DOHH2 (cell line): ENCODE results near the gene RIPK4.
"Not testable (repeated sequence)": the region's sequence is repeated elsewhere in the genome, so short reads cannot be mapped to it uniquely, and the experiment has no call there.

ENCODE experiments used
- H3F3A ChIP-seq: fragments of 200-600 bp; sonication (generic), shearing (Covaris generic); 2 replicates; pipeline ENCODE4 v1.6.0; 2016; ENCODE audit warnings: antibody characterized with exemption, mild to moderate bottlenecking; ENCODE audit not compliant: control insufficient read depth, insufficient read depth
- H3K27ac ChIP-seq: fragments of 200-600 bp; sonication (generic); 2 replicates; pipeline ENCODE4 v1.5.1; 2014; ENCODE audit warnings: low read depth, mild to moderate bottlenecking, low read length, moderate library complexity
- H3K27me3 ChIP-seq: fragments of 200-600 bp; sonication (generic); 2 replicates; pipeline ENCODE4 v1.6.1; 2014; ENCODE audit warnings: mild to moderate bottlenecking, low read length, mixed read lengths; ENCODE audit not compliant: control insufficient read depth
- H3K36me3 ChIP-seq: fragments of 200-600 bp; sonication (generic); 2 replicates; pipeline ENCODE4 v1.6.1; 2014; ENCODE audit warnings: mild to moderate bottlenecking, low read length, moderate library complexity, mixed read lengths; ENCODE audit not compliant: control insufficient read depth
- H3K4me1 ChIP-seq: fragments of 200-600 bp; sonication (generic); 2 replicates; pipeline ENCODE4 v1.6.1; 2014; ENCODE audit warnings: mild to moderate bottlenecking, low read length, mixed read lengths; ENCODE audit not compliant: control insufficient read depth
- H3K4me2 ChIP-seq: fragments of 200-600 bp; sonication (generic); 2 replicates; pipeline ENCODE4 v1.6.0; 2014; ENCODE audit warnings: mild to moderate bottlenecking, low read length, moderate library complexity
- H3K4me3 ChIP-seq: fragments of 200-600 bp; sonication (generic); 2 replicates; pipeline ENCODE4 v1.5.1; 2014; ENCODE audit warnings: mild to moderate bottlenecking, low read length, mixed read lengths
- H3K79me2 ChIP-seq: fragments of 200-600 bp; sonication (generic); 2 replicates; pipeline ENCODE4 v1.6.1; 2014; ENCODE audit warnings: mild to moderate bottlenecking, low read length, mixed read lengths; ENCODE audit not compliant: control insufficient read depth
- H3K9me2 ChIP-seq: fragments of 200-600 bp; sonication (generic); replicated peaks from 2 replicates; pipeline ENCODE4 v1.6.1; 2014; ENCODE audit warnings: mild to moderate bottlenecking, low read length, mixed read lengths; ENCODE audit not compliant: control insufficient read depth
- H3K9me3 ChIP-seq: fragments of 200-600 bp; sonication (generic); 2 replicates; pipeline ENCODE4 v1.6.1; 2014; ENCODE audit warnings: antibody characterized with exemption, low read length, mixed read lengths; ENCODE audit not compliant: control insufficient read depth, insufficient read depth
- H4K20me1 ChIP-seq: fragments of 200-600 bp; sonication (generic); 2 replicates; pipeline ENCODE4 v1.6.0; 2014; ENCODE audit warnings: low read depth, mild to moderate bottlenecking, antibody characterized with exemption, low read length, moderate library complexity; ENCODE audit not compliant: control insufficient read depth, insufficient read depth
- EZH2phosphoT487 ChIP-seq: fragments of 200-600 bp; sonication (generic); IDR thresholded peaks from 2 replicates; pipeline ENCODE4 v1.6.1; 2017; ENCODE audit warnings: borderline replicate concordance, mild to moderate bottlenecking, antibody characterized with exemption, low read length, moderate library complexity, mixed read lengths
- TF ChIP-seq, protein P1 (sequence below): fragments of 200-600 bp; sonication (generic); IDR thresholded peaks from one replicate; pipeline ENCODE4 v1.5.1; 2014; ENCODE audit warnings: antibody characterized with exemption, mild to moderate bottlenecking, low read depth, low read length; ENCODE audit not compliant: poor library complexity, severe bottlenecking

RIPK4 gene

DNA sequence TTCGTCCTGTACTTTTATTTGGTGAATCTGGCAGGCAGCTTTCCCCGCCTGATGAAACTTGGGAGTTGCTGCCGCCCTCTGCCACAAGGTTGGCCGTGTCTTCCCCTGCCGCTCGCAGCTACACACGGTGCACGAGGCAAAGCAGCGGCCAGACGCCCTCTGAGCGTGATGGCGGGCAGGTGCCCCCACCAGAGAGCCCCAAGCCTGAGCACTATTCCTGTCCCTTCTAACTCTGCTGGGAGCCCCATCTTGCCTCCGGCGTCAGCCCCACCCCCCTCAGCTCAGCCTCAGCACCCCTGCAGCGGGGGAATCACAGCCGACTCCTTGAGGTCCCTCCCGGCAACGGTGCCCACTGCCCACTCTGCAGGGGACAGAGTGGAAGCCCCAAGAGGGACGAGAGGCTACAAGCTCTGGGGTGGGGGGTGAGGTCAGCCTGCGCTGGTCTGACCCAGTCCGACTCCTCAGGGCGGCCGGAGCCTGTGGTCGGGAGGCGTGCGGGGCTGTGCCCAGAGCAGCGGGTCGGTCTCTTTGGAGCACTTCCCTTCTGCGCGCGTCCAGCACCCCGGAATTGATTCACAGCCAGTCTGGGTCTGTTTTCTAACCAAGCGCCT is 41.3 kb downstream of the RIPK4 start:
- H3K9me3 ChIP-seq = no peaks in the 10 kb centered on the region
- H3K27me3 ChIP-seq = no peaks in the 10 kb centered on the region; the same call in 1 of the 2 replicates
- peaks cover 35% of the 10 kb centered on the region for H3K4me1 ChIP-seq
- H3K27ac ChIP-seq = no peak overlapping the region
- TF ChIP-seq, protein P1, sequence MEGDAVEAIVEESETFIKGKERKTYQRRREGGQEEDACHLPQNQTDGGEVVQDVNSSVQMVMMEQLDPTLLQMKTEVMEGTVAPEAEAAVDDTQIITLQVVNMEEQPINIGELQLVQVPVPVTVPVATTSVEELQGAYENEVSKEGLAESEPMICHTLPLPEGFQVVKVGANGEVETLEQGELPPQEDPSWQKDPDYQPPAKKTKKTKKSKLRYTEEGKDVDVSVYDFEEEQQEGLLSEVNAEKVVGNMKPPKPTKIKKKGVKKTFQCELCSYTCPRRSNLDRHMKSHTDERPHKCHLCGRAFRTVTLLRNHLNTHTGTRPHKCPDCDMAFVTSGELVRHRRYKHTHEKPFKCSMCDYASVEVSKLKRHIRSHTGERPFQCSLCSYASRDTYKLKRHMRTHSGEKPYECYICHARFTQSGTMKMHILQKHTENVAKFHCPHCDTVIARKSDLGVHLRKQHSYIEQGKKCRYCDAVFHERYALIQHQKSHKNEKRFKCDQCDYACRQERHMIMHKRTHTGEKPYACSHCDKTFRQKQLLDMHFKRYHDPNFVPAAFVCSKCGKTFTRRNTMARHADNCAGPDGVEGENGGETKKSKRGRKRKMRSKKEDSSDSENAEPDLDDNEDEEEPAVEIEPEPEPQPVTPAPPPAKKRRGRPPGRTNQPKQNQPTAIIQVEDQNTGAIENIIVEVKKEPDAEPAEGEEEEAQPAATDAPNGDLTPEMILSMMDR = no peak
- TF ChIP-seq EZH2phosphoT487 = no peak
- H3K79me2 ChIP-seq = no peaks in the 10 kb centered on the region
- no peak overlapping the region for H3K4me3 ChIP-seq
- no peaks in the 10 kb centered on the region for H4K20me1 ChIP-seq
- no peak overlapping the region for H3K4me2 ChIP-seq
- H3K36me3 ChIP-seq = no peaks in the 10 kb centered on the region
- no peaks in the 10 kb centered on the region for H3K9me2 ChIP-seq
- H3F3A ChIP-seq = no peaks in the 10 kb centered on the region

DNA sequence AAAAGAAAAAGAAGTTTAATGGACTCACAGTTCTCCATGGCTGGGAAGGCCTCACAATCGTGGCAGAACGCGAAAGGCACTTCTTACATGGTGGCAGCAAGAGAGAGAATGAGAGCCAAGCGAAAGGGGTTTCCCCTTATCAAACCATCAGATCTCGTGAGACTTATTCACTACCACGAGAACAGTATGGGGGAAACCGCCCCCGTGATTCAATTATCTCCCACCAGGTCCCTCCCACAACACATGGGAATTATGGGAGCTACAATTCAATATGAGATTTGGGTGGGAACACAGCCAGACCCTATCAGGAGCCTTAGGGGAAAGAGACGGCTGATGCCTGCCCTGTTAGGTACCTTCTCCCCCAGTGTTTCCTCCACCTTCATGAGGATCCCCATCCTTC is 43.0 kb downstream of the RIPK4 start:
- not testable (repeated sequence) for H3K79me2 ChIP-seq, H3K36me3 ChIP-seq, H3K9me3 ChIP-seq, H3K27me3 ChIP-seq, H3K9me2 ChIP-seq, H3K4me3 ChIP-seq, H3K4me2 ChIP-seq, H3F3A ChIP-seq, H3K27ac ChIP-seq, H4K20me1 ChIP-seq
- peaks cover 20% of the 10 kb centered on the region for H3K4me1 ChIP-seq

DNA sequence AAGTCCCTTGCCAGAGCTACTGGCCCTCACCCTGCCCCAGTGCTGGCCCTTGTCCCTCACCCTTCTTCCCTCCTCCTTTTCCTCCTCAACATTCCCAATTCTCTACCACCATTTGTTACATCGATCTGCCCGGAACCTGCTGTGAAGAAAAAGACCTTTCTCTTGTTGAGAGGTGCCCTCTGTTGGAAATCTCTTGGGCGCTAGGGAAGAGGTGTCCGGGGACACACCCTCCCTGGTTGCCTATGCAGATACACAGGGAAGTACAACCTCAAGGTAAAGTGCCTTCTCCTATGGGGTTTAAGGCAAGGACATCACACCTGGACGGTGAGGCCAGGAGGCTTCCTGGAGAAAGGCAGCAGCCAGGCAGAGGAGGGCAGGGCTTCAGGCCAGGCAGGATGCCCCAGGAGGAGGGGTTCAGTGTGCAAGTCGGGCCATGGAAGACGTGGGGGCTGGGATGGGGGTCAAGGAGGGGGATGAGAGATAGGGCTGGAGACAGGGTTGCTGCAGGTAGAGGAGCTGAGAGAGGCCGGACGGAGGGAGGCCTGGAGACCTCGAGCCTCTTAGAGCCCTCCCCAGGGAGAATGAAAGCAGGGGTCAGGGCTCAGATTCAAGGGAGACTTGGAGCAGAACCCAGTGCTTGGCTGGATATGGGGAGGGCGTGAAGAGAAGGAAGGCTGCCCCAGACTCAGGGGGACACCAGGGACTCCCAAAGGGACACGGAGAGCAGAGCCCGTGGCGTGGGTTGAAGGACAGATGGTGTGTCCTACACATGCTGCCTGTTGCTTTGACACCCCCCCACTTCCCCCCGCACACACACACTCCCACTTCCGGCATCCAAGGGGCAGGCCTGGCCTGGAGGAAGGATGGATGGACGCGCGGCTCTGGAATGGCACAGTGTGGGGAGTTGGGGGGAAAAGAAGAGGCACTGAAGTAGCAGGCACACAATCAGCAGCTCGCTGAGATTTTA is 44.5 kb downstream of the RIPK4 start:
- Histone ChIP-seq H3K9me3 (no peaks in the 10 kb centered on the region), H3F3A (no peaks in the 10 kb centered on the region), H4K20me1 (no peaks in the 10 kb centered on the region), H3K27ac (no peak overlapping the region), H3K4me2 (no peak overlapping the region), H3K4me1 (peaks cover 16% of the 10 kb centered on the region), H3K27me3 (no peaks in the 10 kb centered on the region; the same call in 1 of the 2 replicates), H3K9me2 (no peaks in the 10 kb centered on the region), H3K4me3 (no peak overlapping the region), H3K79me2 (no peaks in the 10 kb centered on the region), H3K36me3 (no peaks in the 10 kb centered on the region)
- no peak for TF ChIP-seq EZH2phosphoT487
- TF ChIP-seq, protein P1 = no peak

DNA sequence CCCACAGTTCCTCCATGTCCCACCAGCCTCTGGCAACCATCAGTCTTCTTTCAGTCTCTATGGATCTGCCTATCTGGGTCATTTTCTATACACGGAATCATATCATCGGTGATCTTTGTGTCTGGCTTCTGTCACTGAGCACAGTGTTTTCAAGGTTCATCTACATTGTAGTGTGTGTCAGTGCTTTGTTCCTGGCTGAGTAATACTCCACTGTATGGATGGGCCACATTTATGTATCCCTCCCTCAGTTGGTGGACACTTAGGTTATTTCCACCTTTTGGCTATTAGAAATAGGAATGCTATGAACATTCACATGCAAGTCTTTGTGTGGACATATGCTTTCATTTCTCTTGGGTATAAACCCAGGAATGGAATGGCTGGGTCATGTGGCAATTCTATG is 46.6 kb downstream of the RIPK4 start:
- Histone ChIP-seq H3K9me3 (no peaks in the 10 kb centered on the region), H3K27me3 (peaks cover 2% of the 10 kb centered on the region; the same call in 1 of the 2 replicates), H3K4me3 (no peak overlapping the region), H3K36me3 (no peaks in the 10 kb centered on the region), H3K4me2 (no peak overlapping the region), H3K79me2 (no peaks in the 10 kb centered on the region), H3K9me2 (no peaks in the 10 kb centered on the region), H3K4me1 (peaks cover 6% of the 10 kb centered on the region; the same call in 1 of the 2 replicates), H3K27ac (no peak overlapping the region), H4K20me1 (no peaks in the 10 kb centered on the region), H3F3A (no peaks in the 10 kb centered on the region)
- TF ChIP-seq EZH2phosphoT487 = no peak
- TF ChIP-seq, protein P1 = no peak
